Psoas muscle (tissue), 8 donors: ENCODE measurements around the gene BCKDHA. TPM values are rescaled to one million over a fixed set of nuclear protein-coding genes. Genes with fewer than 3 reads are reported as not detected.
"Not testable (repeated sequence)": the region's sequence is repeated elsewhere in the genome, so short reads cannot be mapped to it uniquely, and the experiment has no call there.

Source experiments
- ATAC-seq, 4 donors: fragments of 200-7000 bp; cut with Tn5 transposase; one replicate each; pipeline ENCODE4 v1.9.1; 2020; ENCODE audit warnings: moderate library complexity in 3 of 4, mild to moderate bottlenecking in 2 of 4
- DNase-seq, 2 donors: peaks; one replicate each; pipeline ENCODE4 v3.0.0-alpha.2; 2020
- H3K27ac ChIP-seq: fragments of 200-600 bp; one replicate; pipeline ENCODE4 v1.8.0; 2022
- H3K27me3 ChIP-seq, 3 donors: fragments of 200-600 bp in 1 of 3; one replicate each; pipeline versions ENCODE4 v1.6.1 to v1.8.0; 2013 to 2022; ENCODE audit warnings: low read length in 2 of 3, mild to moderate bottlenecking in 2 of 3, moderate library complexity in 1 of 3; ENCODE audit not compliant: insufficient read depth in 3 of 3
- H3K36me3 ChIP-seq, 2 donors: fragments of 200-600 bp in 1 of 2; one replicate each; pipeline versions ENCODE4 v1.6.1 to v1.8.0; 2013 to 2022; ENCODE audit warnings: low read depth in 1 of 2, mild to moderate bottlenecking in 1 of 2, moderate library complexity in 1 of 2; ENCODE audit not compliant: insufficient read depth in 1 of 2
- H3K4me1 ChIP-seq: fragments of 200-600 bp; one replicate; pipeline ENCODE4 v1.8.0; 2022
- H3K4me3 ChIP-seq: fragments of 200-600 bp; one replicate; pipeline ENCODE4 v1.8.0; 2022; ENCODE audit warnings: mild to moderate bottlenecking
- H3K9me3 ChIP-seq: fragments of 200-600 bp; one replicate; pipeline ENCODE4 v1.8.0; 2022
- CTCF ChIP-seq: fragments of 200-600 bp; IDR thresholded peaks from one replicate; pipeline ENCODE4 v1.8.0; 2022; ENCODE audit warnings: antibody characterized with exemption
- WGBS, 3 donors: extraction: QIAGEN DNeasy Blood & Tissue Kit; methylation state at CpG; one replicate each; pipeline versions ENCODE4 v1.1.6 to v1.1.7; 2013; 5-methylcytosine and 5-hydroxymethylcytosine counted together
- intact Hi-C, 2 donors: fragments of 100-400 bp; cut with DNase I; formaldehyde crosslinking; loops; one replicate each; pipeline versions ENCODE4 v1.11.0 to v1.14.2; 2022
- polyA plus RNA-seq, 3 donors: library from polyadenylated mRNA; stranded (reverse); fragments of 200-250 nt; gene quantifications; one replicate each; pipeline ENCODE4 v1.2.3, GENCODE V29; 2013
- total RNA-seq, 4 donors: library from RNA; stranded (reverse); fragmentation: NEBNext Ultra II Directional in 2 of 4; extraction: Animal tissue kit (Norgen Biotek cat#: 25700) in 2 of 4; gene quantifications; one replicate each; pipeline versions ENCODE4 v1.2.1 to v1.2.4, GENCODE V29; 2021 to 2023
- donor health status: healthy with polysubstance abuse.
- donor health status: DM: no; HTN: no; CAD: no; lungs with moderate emphysema.
- donor health status: Bipolar disorder and iron deficiency.
- donor health status: healthy.
- donor health status: DM: yes; HTN: yes; CAD: no.
- donor health status: DM: no; HTN: no; CAD: no.
- donor health status: DM: no; HTN: no; CAD: no.
- donor health status: DM: yes; HTN: yes; CAD: no.

Gene BCKDHA
- total and polyA plus RNA-seq, 7 donors: 31.5 to 58.8 (median 43.3) TPM

GRCh38 chr19:41405776-41406175 is 8.2 kb downstream of the BCKDHA start:
- no peak overlapping the region for H3K4me3 ChIP-seq
- intact Hi-C loops: no loop called here
- no peaks in the 10 kb centered on the region for H3K27me3 ChIP-seq
- ATAC-seq: no peak
- TF ChIP-seq CTCF: no peak
- no peaks in the 10 kb centered on the region for H3K9me3 ChIP-seq
- peaks cover 0 to 15% of the 10 kb centered on the region in 2 donors for H3K36me3 ChIP-seq
- no peak overlapping the region for H3K27ac ChIP-seq
- peaks cover 31% of the 10 kb centered on the region for H3K4me1 ChIP-seq
- 63 to 75% (median 70%) methylated on average over 6 of the region's 6 CpGs for WGBS, 3 donors
- no peak for DNase-seq

- intact Hi-C loops: no loop called here
- WGBS, 3 donors: 54 to 67% (median 55%) methylated on average over 4 of the region's 4 CpGs
- Histone ChIP-seq H3K9me3 (no peaks in the 10 kb centered on the region), H3K27ac (peak overlapping the region; percentile 30), H3K4me3 (no peak overlapping the region), H3K36me3 (peaks cover 0 to 19% of the 10 kb centered on the region in 2 donors), H3K4me1 (peaks cover 43% of the 10 kb centered on the region), H3K27me3 (no peaks in the 10 kb centered on the region)
- no peak for TF ChIP-seq CTCF
- ATAC-seq (no peak), DNase-seq (no peak)
Measured at GRCh38 chr19:41407271-41407670, 9.7 kb downstream of the BCKDHA start.

DNA sequence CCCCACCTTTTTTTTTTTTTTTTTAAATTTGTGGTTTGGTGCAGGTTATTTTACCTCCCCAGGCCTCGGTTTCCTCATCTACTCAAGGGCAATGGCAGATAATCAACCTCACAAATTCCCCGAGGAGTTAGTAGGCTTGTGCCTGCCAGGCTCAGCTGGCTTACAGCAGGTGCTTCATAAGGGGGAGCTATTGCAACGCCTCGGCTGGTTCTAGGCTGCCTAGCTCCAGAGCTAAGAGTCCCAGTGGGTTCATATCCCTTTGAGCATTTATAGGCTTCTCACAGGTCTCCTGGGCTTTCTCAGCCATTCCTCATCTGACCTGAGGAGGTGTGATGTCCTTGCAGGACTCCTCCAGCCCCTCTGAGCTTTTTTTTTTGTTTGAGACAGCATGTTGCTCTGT is 10.6 kb downstream of the BCKDHA start:
- intact Hi-C loops: no loop called here
- no peak for TF ChIP-seq CTCF
- Histone ChIP-seq H3K36me3 (peaks cover 0 to 22% of the 10 kb centered on the region in 2 donors), H3K4me3 (no peak overlapping the region), H3K9me3 (no peaks in the 10 kb centered on the region), H3K27me3 (no peaks in the 10 kb centered on the region), H3K4me1 (peaks cover 49% of the 10 kb centered on the region), H3K27ac (peak overlapping the region; percentile 67)
- no peak for DNase-seq
- 33 to 64% (median 42%) methylated on average over 4 of the region's 4 CpGs for WGBS, 3 donors
- no peak for ATAC-seq

GRCh38 chr19:41408846-41409245 is 11.2 kb downstream of the BCKDHA start:
- DNase-seq, ATAC-seq, H3K27me3 ChIP-seq, H3K4me3 ChIP-seq, intact Hi-C loops, H3K9me3 ChIP-seq: not testable (repeated sequence)
- Histone ChIP-seq H3K27ac (peak overlapping the region; percentile 67), H3K4me1 (peaks cover 49% of the 10 kb centered on the region), H3K36me3 (peaks cover 0 to 27% of the 10 kb centered on the region in 2 donors)
- 84 to 92% (median 92%) methylated on average over 5 of the region's 5 CpGs for WGBS, 3 donors

DNA sequence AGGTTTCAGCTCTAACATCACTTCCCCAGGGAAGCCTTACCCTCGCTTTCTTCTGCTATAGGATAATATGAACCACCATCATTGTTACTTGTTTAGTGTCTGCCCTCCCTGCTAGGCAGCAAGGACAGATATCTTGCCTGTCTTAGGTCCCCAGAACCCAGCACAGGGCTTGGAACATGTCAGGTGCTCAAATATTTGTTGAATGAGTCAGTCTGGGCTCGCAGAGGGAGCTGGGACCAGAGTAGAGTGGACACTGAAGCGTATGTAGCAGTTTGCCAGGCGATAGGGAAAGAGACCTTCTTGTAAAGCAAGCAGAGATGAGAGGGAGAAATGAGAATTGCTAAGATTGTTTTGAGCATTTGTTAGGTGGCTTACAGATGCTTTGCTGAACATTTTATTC is 11.7 kb downstream of the BCKDHA start:
- WGBS, 3 donors: 51 to 67% (median 58%) methylated on average over 4 of the region's 4 CpGs
- DNase-seq: no peak
- peaks cover 0 to 31% of the 10 kb centered on the region in 2 donors for H3K36me3 ChIP-seq
- no peak for TF ChIP-seq CTCF
- intact Hi-C loops: no loop called here
- peaks cover 53% of the 10 kb centered on the region for H3K4me1 ChIP-seq
- no peak overlapping the region for H3K4me3 ChIP-seq
- H3K27ac ChIP-seq: peak overlapping the region; percentile 67
- peak; percentile 55 to 76 (median 72) for ATAC-seq
- no peaks in the 10 kb centered on the region for H3K27me3 ChIP-seq
- H3K9me3 ChIP-seq: no peaks in the 10 kb centered on the region
